Ureter (tissue), 1 donor: Measurements from ENCODE around the gene TMEM132D. TPM values are rescaled to one million over a fixed set of nuclear protein-coding genes. Genes with fewer than 3 reads are reported as not detected.

Source experiments
- DNase-seq: peaks from one replicate; pipeline ENCODE4 v3.0.0-alpha.2; 2020; ENCODE audit warnings: low spot score
- total RNA-seq: library from RNA; stranded (reverse); gene quantifications from one replicate; pipeline ENCODE4 v1.2.4, GENCODE V29; 2023
- donor health status: DM: yes; HTN: yes; CAD: no.

The TMEM132D gene
- total RNA-seq, 1 donor from 2014 or later, result not detected

DNA sequence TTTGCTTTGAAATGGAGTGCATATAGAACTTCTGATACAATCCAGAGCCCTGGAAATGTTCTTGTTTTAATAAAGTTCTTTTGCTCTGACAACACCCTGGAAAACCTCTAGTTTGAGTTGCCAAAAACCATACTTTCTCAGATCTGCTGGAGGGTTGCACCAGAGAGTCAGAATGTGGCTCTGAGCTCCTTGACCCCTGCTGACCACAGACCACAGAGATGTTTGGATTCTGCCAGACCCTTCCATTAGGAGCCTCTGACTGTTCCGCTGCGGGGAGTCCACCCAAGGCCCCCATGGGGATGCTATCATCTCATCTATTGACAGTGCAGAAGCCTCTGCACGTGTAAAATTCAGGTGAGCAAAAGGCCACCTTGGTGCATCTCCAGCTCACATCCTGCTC is 718.0 kb downstream of the TMEM132D start:
- no peak for DNase-seq

DNA sequence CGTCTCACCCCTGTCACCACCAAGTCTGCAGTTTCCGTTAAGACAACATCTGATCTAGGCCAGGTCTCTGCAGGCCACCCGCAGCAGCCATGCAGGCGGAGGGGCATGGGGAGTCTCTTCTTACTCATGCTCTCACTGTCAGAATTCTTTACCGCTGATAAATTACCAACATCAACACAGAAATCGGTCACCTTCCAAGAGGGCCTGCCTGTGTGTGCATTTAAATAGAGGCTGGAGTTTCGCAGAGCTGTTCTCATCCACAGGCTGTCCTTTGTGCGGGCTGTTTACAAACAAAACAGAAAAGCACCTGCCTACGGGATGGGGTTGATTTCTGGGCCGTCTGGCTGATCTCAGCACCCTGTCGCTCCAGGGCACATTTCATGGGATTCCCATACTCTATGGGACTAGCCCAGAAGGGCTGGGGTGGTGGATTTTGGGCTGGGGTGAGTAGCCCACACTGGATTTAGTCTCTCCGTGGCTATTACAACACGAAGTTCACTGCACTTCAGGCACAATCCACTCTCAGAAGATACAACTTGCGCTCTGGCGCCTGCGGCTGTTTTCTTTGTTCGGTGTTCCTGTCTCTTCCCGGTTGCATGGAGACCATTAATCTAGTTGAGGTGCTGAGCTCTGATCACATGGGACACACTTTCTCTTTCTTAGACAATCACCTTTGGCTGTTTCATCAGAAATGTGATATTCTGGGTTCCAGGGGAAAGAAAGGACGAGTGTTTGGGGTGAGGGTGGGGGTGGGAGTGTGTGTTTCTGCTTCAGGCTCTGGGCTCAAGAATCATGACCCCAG is 719.5 kb downstream of the TMEM132D start:
- no peak for DNase-seq

DNA sequence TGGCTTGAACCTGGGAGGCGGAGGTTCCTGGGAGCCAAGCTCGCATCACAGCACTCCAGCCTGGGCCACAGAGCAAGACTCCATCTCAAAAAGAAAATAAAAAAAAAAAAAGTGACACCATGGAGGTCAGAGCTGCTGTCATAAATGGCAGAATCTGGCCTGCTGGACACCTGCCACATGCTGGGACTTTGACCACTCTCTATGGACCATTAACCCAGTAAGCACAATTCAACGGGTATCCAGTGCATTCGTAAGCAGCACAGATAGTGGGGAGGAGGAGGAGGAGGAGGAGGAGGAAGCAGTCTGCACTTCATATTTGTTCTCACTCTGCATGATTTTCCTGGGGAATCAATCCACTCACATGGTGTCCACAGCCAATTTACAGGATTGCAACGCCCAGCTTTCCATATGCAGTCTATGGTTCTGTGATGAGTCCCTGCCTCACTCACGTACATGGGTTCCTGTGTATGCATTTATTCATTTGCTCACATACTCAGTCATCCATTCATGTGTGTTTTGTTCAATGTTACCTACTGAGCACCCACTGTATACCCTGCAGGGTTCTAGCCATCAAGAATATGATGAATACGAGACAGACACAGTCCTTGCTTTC is 723.8 kb downstream of the TMEM132D start:
- no peak for DNase-seq

DNA sequence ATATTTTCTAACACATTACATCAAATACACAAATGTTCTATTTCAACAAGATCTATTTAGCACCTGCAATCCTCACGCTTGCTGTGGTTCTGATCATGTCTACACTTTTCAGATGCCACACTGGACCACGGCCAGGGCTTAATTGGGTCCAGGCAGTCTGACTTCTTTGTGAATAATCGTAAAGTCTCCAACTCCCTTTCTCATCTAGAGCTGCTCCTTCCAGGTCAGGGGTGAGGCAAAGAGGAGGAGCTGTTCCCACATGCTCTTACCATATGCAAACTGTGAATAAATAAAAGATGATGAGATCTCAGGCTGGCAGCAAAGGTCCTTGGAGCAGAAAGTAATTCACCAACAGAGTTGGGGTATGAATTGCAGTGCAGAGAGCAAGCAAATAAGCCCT is 733.9 kb downstream of the TMEM132D start:
- no peak for DNase-seq

DNA sequence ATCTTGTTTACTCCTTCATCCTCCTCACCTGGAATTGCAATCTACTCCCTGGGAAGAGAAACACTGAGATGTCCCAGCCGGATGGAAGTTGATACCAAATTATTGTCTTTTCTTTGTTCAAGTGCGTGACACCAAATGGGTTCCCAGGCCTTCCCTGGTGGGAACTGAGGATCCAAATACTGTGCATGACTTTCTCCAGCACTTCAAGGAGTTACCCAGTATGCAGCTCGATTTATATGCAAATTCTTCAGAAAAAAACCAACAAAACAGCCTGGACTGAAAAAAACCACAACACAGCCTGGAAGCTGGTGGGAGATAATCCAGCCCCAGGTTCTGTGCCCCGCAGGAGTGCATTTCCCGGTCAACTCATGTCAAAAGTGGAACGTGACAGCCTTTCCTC is 740.0 kb downstream of the TMEM132D start:
- no peak for DNase-seq

DNA sequence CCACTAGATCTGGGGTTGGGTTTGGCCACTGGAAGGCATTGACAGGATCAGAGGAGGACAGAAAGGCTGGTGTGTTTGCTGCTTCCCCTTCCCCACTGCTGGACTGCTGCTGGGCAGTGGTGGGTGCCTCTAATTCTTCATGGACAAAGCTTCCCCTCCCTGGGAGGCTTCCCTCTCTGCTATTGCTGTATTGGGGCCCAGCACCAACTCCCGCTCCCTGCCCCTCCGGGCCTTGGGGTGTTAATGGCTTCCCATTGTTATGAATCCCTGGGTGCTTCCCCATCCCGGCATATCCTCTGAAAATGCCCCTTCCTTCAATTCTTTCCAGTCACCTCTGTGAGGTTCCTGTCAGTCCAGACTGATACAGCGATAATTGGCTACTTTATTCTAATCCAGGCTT is 740.4 kb downstream of the TMEM132D start:
- no peak for DNase-seq

DNA sequence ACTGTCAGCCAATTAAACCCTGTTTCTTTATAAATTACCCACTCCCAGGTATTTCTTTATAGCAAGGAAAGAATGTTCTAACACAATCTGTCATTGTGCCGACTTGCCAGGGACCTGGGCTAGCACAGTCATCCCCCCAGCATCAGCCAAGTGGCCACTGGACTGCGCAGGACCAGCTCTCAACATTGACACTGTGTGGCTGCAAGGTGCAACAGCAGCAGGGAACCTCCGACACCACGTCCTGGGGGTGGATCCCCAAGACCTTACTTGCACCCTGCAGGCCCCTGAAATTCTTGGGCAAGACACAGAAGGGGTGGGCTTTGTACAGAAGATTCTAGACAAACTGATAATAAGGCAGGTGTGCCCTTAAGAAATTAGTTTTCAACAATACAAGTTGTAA is 741.0 kb downstream of the TMEM132D start:
- no peak for DNase-seq

DNA sequence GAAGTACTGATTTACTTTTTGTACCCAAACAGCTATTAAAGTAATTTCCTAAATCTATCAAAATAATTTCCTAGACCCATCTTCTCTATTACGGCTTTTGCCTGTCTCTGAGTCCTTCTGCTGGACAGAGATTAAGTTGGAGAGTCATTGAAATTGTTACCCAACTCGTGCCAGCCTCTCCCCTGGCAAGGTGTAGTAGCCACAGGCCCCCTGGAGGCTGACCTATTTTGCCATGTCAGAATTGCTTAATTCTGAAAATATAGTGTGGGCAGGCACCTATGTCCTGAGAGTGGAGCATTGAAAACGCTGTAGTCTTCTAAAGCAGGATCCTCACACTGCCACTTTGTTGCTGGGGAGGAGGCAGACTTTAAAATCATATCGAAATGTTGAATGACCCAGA is 742.3 kb downstream of the TMEM132D start:
- DNase-seq, result no peak

DNA sequence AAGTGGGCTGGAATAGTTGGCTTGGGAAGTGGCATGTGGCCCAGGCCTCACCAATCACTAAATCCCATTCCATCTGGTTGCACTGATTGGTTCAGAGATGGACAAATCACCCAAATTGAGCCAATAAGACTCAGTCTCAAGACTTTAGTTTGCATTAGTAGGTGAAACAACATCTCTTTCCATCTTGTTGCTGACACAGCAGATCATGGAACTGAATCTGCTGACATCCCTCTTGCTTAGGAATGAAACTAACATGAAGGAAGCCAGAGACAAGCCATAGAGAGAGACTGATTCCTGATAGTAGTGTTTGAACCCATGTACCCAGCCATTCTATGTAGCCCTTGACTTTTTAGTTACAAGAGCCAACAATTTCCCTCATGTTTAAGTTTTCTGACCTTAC is 743.5 kb downstream of the TMEM132D start:
- no peak for DNase-seq

DNA sequence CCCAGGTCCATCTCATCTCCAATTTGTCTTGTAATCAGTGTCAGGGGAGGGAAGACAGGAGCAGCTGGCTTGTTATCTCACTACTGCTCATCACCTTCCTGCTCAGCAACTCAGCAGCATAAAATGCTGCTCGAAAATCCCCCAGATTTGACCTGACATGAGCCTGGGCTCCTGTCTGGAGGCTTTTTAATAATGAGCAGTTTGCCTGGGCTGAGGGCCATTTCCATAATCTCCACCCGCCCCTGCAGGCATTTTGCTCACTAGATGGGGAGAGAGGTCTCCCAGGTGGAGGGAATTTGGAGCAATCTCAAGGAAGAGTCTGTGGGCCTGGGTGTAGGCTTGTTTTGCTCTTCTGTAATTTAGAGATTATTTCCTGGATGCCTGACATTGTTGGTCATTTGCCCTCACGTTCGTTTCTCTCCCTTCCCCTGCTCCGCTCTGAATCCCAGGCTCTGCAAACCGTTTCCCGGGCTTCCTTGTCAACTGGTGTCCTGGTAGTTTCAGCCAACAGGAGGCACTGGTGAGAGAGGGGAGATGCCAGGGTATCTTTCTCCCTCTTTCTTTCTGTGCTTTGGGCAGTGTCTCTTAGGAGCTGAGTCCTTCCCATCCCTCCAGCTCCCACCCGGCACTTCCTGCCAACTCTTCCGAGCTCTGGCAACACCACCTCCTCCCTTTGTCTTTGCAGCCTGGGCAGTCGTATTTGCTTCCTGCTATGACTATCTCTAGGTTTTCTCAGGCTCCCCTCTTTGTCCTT is 751.3 kb downstream of the TMEM132D start:
- no peak for DNase-seq

DNA sequence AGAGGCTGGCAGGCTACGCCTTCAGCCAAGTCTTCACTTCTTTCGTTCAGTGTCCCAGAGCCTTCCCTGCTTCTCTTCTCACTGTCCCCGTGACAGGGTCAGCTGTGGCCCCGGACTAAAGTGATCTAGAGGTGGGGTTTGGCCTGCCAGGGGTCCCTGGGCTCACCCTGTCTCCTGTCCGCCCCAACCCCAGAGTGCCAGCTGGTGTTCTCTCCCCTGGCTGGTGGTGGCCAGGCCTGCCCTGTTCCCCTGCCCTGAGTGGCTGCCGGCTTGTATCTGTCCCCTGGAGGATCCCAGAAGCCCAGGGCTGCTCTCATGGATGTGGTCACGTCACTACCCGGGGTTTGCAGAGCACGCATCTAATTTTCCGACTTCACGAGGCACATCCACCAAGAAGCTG is 753.1 kb downstream of the TMEM132D start:
- DNase-seq, result no peak

DNA sequence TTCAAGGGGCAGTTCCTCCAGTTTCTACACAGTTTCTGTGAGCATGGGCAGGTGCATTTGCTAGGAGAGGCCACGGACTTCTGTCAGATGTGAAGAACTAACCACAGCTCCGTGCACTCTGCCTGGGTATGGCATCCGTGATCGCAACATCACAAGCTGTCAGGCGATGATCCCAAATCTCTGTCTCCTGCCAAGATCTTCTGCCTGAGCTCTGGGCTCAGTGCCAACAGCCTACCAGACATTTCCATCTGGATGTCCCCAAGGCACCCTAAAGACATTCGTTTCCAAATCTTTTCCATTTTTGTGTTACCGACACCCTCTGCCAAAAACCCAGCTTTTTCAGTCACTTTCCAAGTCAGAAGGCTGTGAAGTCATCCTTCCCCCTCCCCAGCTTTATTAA is 758.4 kb downstream of the TMEM132D start:
- no peak for DNase-seq

DNA sequence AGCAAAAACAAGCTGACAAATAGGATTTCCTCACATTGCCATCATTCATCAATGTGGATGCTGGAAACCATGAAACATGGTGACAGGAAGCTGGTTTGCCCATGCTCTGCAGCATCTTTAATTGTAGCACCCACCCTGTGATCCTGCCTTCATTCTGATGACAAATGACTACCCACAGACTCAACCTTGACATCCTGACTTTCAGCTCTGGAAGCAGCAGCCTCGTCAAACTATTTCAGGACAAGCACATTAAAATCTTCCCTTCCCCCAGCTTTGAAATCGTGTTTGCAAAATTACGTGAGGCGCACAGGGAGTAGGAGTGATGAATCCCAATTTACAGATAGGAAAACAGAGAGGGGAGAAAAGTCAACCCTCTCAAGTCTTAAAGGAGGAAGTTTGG is 765.0 kb downstream of the TMEM132D start:
- no peak for DNase-seq

DNA sequence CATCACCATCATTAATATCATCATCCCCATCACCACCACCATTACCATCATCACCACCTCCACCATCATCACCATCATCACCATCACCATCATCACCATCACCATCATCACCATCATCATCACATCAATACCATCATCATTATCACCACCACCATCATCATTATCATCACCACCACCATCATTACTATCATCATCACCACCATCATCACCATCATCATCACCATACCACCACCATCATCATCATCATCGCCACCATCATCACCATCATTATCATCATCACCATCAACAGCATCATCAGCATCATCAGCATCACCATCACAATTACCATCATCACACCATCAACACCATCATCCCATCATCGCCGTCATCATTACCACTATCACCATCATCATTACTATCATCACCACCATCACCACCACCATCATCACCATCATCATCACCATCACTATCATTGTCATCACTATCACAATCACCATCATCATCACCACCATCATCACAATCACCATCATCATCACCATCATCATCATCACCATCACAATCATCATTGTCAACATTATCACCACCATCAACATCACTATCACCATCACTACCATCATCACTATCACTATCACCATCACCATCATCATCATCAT is 767.0 kb downstream of the TMEM132D start:
- DNase-seq, result no peak

DNA sequence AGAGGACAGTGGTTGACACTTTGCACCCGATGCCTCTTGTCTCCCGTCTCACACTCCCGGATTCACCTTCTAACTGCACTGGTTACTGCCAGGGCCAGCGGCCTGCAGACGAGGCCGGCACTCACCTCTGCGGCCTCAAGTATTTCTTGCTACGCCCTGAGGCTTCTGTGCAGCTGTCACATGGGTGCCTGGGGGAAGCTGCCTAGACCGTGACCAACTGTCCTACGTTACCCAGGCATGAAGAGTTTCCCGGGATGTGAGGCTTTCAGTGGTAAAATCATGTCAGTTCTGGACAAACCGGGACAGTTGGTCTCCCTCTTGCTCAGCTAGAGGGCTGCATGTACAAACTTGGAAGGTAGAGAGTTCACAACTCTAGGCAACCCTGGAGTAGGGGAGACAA is 776.1 kb downstream of the TMEM132D start:
- DNase-seq, result no peak

DNA sequence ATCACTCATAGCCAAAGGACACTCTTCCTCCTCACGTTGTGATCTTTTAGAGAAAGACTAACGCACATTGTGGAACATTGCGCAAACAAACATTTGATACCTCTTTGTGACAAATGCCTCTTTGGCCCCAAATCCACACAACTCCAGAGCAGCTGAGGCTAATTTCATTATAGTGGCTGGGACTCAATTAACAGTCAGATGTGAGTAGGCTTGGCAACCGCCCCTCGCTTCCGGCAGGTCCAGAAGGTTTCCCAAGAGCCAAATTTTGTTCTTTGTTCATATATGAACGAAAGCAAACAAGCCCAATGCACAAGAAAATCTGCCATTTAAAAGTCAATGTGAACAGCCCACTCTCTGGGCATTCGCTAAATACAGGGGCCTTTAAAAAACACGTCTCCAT is 776.6 kb downstream of the TMEM132D start:
- no peak for DNase-seq

DNA sequence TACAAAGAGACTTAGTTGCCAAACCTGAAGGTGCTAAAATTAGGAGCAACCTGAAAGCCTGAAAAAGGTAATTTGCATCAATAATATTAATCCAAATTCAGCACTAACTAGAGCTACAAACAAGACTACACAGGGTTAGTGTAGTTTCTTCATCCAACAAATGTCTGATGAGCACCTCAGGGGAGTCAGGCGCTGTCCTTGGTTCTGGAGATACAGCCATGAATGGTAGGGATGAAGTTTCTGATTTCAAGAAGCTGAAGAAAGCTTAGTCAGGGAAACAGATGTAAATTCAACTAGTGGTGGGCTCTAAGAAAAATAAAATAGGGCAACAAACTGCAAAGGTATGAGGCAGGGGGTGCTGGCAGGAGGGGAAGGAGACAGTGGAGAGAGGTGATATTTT is 784.3 kb downstream of the TMEM132D start:
- no peak for DNase-seq

DNA sequence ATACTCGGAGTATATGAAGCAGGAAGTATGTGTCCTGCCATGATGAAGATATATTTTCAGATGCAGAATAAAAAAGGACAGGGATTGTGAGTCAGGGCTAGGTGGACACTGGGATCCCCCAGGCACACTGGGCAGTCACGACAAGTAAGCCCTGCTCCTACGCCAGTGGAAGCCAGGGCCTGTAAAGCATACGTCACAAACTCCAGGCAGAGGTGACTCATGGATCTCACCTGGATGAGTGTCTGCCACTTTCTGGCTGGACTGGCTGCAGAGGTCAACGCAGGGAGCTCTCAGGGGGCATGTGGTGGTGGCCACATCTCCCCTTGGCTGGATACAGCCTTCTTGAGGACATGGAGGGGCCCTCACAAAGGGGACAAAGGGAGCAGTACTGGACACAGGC is 788.3 kb downstream of the TMEM132D start:
- no peak for DNase-seq

DNA sequence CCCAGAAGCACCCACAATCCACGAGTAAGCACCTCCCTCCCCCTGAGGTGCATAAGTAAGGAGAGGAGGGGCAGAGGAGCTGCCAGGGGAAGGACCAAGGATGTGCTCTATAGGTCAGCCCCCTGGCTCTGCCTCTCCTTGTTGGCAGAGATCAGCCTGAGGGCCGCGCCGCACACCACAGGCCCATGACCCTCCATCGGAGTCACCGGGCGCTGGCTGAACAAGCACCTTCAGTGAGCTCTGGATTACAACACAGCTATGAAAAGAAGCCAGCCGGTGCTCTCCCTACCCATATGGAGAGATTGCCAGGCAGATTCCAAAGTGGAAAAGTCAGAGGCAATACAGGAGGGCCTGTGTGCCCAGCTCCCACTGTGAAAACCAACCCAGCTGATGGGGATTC is 793.2 kb downstream of the TMEM132D start:
- DNase-seq, result no peak

DNA sequence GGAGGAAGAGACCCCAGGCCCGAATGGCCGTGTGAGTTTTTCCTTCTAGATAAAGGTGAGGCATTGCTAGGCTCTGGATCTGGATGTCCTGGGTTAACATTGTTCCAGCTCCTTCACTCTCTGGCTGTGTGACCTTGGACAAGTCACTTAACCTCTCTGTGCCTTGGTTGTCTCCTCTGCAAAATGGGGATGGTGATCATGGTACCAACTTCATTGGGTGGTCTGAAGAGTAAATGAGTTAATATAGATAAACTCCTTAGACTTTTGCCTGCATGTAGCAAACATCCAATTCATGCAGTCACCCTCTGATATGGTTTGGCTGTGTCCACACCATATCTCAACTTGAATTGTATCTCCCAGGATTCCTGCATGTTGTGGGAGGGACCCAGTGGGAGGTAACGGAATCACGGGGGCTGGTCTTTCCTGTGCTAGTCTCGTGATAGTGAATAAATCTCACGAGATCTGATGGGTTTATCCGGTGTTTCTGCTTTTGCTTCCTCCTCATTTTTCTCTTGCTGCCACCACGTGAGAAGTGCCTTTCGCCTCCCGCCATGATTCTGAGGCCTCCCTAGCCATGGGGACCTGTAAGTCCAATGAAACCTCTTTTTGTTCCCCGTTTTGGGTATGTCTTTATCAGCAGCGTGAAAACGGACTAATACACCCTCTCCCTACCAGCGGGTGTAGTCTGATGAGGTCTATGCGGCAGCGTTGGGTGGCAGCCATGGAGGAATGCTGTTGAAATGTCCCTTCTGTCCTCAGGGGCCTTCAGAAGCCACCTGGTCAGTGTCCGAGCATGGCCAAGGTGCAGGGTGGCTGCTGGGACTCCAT is 794.4 kb downstream of the TMEM132D start:
- no peak for DNase-seq

DNA sequence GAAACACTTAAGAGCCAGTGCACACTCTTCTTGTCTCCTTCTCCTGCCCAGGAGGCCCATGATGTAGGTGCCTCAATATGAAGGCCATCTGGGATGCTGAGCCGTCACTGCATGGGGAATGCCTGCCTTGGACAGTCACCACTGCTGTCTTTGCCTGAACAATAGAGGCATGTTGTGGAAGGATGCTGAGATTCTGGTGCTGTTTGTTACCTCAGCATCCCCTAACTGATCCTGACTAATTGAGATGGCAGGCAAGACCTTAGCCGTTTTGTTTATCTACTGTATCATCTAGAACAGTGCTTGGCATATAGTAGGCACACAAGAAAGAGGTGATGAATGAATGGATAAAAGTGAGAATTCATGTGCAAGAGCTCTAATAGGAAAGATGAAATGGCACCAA is 797.1 kb downstream of the TMEM132D start:
- DNase-seq, result no peak

DNA sequence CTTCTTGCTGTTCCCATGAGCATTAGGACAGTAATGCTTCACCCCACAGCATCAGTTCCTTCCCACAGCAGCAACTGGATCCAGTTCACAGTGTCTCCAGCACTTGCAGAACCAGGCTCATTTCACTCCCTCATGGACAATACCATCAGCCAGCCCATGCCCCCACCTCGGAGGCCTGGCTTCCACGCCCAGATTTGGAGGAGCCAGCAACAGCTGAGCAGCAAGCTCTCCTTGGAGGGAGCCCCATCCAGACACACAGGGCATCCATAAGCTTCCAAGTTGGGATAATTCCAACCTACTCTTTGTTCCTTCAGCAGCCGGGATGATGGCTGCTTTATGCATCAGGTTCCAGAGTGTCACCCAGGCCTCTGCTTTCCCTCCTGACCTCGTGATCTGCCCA is 800.6 kb downstream of the TMEM132D start:
- DNase-seq, result no peak
